Endothelial cell of umbilical vein (primary cell): ENCODE measurements around the gene PRPF18.

Experiments used
- EZH2 ChIP-seq: IDR thresholded peaks from 2 replicates; pipeline ENCODE4 v1.6.1; 2012; ENCODE audit warnings: borderline replicate concordance, low read depth, mild to moderate bottlenecking, moderate library complexity, low read length, inconsistent platforms; ENCODE audit not compliant: severe bottlenecking
- FOS ChIP-seq: IDR thresholded peaks from 2 replicates; pipeline ENCODE4 v1.6.1; 2011; ENCODE audit warnings: mild to moderate bottlenecking, low read length, moderate library complexity, borderline replicate concordance; ENCODE audit not compliant: insufficient read depth
- GATA2 ChIP-seq: IDR thresholded peaks from 2 replicates; pipeline ENCODE4 v1.7.0; 2011; ENCODE audit warnings: low read depth, mild to moderate bottlenecking, moderate library complexity, mixed read lengths, low read length; ENCODE audit not compliant: insufficient read length, insufficient read depth
- JUN ChIP-seq: IDR thresholded peaks from 2 replicates; pipeline ENCODE4 v1.6.1; 2011; ENCODE audit warnings: borderline replicate concordance, low read depth; ENCODE audit not compliant: insufficient read length, insufficient read depth
- MAX ChIP-seq: IDR thresholded peaks from 2 replicates; pipeline ENCODE4 v1.6.1; 2011; ENCODE audit not compliant: insufficient read depth, insufficient read length
- MYC ChIP-seq: IDR thresholded peaks from one replicate; pipeline ENCODE4 v1.6.1; 2011; ENCODE audit warnings: mild to moderate bottlenecking, low read depth, low read length
- POLR2A ChIP-seq: IDR thresholded peaks from 2 replicates; pipeline ENCODE4 v1.6.1; 2012; ENCODE audit warnings: low read depth, mild to moderate bottlenecking, control low read depth, low read length
- POLR2AphosphoS5 ChIP-seq: IDR thresholded peaks from 2 replicates; pipeline ENCODE4 v1.6.1; 2012; ENCODE audit warnings: low read depth, mild to moderate bottlenecking, control low read depth, low read length, moderate library complexity; ENCODE audit not compliant: insufficient read depth
- TF ChIP-seq, protein P1 (sequence below), 2 donors: IDR thresholded peaks; 1 replicate in 1 of 2; 2 replicates in 1 of 2; pipeline ENCODE4 v1.5.1; 2011; ENCODE audit warnings: low read length in 2 of 2, mild to moderate bottlenecking in 2 of 2, moderate library complexity in 2 of 2, control low read depth in 1 of 2, inconsistent platforms in 1 of 2, low read depth in 1 of 2; ENCODE audit not compliant: insufficient read depth in 1 of 2; ENCODE audit errors: extremely low read depth in 1 of 2

- TF ChIP-seq, protein P1, sequence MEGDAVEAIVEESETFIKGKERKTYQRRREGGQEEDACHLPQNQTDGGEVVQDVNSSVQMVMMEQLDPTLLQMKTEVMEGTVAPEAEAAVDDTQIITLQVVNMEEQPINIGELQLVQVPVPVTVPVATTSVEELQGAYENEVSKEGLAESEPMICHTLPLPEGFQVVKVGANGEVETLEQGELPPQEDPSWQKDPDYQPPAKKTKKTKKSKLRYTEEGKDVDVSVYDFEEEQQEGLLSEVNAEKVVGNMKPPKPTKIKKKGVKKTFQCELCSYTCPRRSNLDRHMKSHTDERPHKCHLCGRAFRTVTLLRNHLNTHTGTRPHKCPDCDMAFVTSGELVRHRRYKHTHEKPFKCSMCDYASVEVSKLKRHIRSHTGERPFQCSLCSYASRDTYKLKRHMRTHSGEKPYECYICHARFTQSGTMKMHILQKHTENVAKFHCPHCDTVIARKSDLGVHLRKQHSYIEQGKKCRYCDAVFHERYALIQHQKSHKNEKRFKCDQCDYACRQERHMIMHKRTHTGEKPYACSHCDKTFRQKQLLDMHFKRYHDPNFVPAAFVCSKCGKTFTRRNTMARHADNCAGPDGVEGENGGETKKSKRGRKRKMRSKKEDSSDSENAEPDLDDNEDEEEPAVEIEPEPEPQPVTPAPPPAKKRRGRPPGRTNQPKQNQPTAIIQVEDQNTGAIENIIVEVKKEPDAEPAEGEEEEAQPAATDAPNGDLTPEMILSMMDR (IDR thresholded peaks at IDR 0.05; ENCODE audit: extremely low read depth in 1 of 2, insufficient read depth in 1 of 2, low read depth in 1 of 2, low read length in 2 of 2), result no peak
- no peak for TF ChIP-seq POLR2AphosphoS5
- no peak for TF ChIP-seq MAX
- no peak for TF ChIP-seq EZH2
- no peak for TF ChIP-seq POLR2A
- TF ChIP-seq JUN, result no peak
- TF ChIP-seq MYC, result no peak
- TF ChIP-seq FOS, result no peak
- no peak for TF ChIP-seq GATA2
Observed at GRCh38 chr10:13671904-13672303, 85.1 kb downstream of the PRPF18 start.
